Measurements from ENCODE around the gene HDAC4.

HDAC4 gene

DNA sequence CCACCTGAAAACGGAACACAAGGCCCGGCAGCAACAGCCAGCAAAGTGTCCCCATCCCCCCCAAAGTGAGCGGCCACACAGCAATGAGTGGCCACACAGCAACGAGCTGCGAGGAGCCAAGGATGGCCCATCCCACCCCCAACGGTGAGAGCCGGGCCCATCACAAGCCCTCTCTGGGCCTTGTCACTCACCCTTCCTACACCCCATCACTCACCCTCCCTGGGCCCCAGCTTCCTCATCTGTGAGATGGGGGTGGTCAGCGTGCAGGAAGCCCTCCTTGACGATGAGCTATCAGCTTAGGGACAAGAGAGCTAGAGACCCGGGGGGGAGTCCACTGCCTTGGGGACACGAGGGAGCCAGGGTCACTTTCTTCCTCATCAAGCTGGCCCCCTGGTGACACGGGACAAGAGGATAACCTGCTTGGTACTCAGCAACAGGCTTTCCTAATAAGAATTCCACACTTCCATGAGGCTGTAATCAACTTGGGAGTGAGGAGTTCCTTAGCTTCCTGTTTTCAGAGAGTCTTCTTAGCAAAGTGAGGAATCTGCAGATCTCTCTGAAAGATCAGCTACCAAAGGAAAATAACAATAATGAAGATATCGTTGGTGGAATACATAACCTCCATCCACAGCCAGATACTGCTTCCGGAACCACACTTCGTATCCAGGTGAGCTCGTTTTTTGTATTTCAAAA is 92.8 kb downstream of the HDAC4 start:
- no peak for DNase-seq (ENCODE audit: low read depth)

DNA sequence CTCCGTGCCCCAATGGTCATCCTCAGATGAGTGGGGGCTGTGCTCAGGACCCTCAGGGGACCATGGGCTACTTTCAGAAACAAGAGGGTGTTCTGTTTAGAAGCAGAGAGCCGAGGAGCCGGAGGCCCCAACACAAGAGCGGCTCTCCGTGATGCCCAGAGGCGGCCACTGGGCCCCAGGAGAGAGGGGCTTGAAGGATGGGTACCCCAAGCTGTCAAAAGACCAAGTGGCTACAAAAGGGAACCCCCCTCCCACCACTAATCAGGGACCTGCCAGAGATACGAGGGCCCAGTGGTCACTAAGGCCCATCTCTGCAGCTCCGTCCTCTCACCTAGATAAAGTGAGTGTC is 93.6 kb downstream of the HDAC4 start:
- DNase-seq (ENCODE audit: low read depth) = no peak

DNA sequence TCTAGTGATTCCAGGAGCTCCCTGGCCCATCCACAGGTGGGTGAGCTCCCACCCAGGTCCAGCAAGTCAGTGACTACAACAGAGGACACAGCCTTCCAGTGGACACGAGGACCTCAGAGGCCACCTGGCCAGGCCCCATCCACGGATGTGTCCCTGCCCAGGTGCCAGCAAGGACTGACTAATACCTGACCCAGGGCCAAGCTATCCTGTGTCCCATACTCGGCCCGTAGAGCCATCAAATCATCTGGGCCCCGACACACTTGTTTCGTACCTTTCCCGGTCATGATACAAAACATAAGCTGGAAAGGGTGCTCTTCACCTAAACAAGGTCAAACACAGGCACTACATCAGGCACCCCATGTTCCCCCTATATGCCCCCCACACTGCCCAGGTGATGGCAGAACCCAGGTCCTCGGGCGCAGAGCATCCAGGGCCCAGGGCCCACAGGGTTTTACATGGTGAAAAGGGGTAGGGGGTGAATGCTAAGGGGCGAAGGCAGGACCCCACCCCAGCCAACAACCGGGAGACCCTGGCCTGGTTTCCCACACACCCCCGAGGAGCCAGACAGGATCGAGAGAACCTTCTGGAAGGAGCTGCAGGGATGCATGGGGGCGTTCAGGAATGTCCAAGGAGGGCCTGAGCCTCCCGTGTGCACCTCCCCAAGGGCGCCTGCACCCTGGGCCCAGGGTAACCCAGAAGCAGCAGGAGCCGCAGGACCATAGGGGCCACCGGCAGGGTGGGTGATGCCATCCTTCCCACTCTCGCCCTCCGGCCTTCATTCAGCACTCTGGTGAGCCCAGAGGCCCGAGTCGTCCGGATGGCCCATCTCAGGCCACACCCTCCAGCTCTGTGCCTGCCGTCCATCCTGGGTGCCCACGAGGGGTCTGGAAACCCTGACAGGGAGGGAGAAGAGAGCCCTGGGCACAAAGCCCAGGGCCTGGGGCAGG is 94.3 kb downstream of the HDAC4 start:
- no peak for DNase-seq (ENCODE audit: low read depth)

DNA sequence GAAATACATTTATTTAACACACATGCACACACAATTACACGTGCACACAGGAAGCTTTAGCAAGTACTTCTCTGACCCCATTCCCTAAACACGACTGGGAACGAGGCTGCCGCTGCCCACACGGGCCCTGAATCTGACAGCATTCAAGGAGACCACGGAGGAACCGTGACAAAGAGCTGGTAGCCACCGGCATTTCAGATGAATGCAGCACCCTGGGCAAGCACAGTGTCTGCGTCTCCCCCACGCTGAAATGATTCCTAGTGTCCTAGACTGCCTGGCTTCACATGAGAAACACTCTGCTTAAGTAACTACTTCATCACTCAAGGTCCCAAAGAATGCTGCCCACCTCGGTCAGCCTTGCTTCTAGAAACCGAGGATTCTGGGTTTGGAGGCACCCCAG is 95.0 kb downstream of the HDAC4 start:
- DNase-seq (ENCODE audit: low read depth) = no peak

DNA sequence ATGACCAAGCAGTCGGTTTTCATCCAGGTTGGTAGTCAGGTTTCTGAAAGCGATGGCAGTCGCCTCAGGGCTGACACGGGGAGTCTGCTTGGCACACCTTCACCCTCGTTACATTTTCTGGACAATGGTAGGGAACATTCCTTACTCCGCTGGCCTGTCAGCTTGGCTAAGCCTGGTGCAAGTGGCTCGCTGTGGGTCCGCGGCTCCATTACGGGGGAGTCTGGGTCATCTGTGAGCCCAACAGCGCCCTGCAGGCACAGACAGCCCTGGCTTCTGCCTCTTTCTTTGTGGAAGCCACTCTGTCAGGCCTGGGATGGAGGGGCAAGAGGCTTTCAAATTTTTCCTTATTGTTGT is 95.6 kb downstream of the HDAC4 start:
- DNase-seq (ENCODE audit: low read depth) = no peak

DNA sequence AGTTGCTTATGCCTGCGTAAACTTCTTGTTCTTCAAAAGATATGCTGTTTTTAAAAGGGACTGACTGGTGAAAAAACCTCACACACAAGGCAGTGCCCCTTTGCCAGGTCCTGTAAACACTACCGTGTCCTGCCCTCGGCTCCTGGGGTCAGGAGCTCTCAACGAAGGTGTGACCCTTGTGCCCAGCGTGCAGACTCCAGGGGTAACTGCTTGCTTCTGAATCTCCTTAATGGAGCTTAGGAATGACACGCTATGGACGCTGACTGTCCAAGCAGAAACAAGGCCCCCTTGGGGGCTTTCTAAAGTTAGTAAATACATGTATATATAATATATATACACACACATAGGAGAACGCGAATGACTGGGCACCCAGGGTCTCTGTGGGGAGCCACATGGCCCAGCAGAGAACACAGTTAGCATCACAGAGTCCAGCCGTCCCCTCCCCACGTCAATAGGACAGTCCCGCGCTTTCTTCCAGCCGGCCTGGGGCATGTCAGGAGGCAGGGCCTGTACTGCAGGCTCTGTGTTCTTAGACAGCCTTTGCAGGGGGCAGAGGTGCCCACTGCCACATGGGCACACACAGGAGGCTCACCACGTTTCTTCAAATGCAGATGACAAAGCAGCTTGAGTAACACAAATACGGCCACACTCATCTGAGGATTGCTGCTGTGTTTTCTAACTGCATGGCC is 96.1 kb downstream of the HDAC4 start:
- no peak for DNase-seq (ENCODE audit: low read depth)

DNA sequence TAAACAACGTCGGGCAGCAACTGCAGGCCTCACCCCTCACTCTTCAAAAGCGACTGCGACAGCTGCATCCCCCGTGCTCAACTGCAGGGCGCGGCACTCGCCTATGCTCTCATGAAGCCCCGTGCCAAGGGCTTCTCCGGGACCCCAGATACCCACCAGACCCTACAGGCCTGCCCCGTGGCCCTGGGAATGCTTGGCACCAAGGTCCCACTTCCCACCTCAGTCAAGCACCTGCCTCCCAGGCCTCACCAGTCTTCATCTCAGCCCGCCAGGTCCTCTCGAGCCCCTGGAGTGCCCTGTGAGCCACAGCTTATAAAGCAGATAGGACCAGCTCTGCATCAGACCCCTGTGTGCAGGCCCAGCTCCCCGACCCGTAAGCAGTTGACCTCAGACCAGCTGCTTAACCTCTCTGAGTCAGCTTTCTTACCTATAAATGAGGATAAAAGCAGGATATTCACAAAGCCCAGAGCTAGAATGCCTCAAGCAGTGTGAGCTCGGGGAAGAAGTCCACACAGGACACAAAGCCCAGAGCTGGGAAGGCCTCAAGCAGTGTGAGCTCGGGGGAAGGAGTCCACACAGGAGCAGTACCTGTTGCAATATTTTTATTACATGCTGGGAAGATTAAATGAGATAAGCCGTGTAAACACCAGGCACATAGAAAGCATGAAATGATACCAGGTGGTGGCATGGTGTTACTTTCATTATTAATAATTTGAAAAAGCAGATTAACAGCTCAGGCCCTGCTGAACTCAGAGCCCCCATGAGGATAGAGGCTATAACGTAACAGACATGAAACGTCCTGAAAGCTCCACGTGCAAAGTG is 96.9 kb downstream of the HDAC4 start:
- DNase-seq (ENCODE audit: low read depth) = no peak

DNA sequence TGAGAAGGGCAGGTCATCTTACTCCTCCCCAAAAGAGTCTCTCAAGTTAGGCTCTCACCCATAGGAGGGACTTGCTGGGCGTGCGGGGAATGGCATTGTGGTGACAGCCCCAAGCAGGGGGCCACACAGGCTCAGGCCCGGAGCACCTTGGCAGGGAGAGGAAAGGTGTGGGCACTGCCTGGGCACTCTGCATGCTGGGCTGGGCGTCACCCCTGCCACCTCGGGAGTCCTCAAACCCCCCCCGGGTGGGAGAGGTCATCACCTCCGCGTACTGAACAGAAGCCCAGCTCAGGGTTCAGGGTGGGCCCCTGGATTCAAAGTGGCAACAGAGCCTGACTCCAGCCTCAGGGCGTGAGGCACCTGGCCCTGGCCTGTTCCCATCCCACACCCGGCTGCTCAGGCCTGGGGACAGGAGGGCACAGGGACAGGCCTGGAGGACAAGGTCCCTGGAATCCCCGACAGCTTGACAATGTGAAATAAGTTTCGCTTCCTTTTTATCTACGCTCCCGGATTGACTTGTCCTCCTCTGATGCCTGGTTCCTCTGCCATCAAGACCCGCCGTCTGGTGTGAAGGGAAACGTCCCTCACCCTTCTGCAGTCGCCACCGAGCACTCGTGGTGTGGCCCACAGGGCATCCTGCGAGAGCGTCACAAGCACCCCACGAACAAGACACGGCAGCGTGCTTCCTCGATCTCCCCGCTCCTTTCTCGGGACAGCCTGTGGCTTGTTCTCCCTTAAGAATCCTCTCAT is 97.8 kb downstream of the HDAC4 start:
- no peak for DNase-seq (ENCODE audit: low read depth)

DNA sequence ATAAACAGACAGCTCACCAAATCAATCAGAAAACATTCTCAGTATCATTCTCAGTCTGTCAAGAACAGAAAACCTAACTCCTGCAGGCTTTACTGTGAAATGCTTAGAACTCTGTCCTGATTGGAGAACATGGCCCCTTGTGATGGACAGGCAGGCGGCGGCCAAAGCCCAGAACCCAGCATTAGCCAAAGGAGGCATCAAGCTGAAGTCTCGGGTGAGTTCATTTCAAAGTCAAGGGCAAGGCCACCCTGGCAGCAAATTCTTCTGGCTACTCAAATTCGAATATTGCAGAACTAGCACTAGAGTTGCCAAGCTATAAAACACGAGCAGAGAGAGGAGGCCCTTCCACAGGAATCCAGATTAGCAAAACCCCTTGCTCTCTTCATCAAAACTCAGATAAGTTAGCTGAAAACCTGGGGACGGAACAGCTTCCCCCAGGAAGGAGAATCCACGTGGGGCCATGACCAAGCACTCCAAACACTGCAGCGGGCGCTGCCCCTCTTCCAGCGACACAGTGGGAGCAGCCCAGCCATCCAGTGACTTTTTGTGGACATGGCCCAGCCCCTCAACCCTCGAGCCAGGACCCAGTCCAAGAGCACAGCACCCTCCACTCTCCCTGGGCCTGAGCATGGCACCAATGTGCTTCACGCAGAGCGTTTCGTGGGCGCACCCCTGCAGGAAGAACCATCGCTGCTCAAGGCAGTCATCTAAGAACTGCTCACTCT is 98.6 kb downstream of the HDAC4 start:
- no peak for DNase-seq (ENCODE audit: low read depth)

DNA sequence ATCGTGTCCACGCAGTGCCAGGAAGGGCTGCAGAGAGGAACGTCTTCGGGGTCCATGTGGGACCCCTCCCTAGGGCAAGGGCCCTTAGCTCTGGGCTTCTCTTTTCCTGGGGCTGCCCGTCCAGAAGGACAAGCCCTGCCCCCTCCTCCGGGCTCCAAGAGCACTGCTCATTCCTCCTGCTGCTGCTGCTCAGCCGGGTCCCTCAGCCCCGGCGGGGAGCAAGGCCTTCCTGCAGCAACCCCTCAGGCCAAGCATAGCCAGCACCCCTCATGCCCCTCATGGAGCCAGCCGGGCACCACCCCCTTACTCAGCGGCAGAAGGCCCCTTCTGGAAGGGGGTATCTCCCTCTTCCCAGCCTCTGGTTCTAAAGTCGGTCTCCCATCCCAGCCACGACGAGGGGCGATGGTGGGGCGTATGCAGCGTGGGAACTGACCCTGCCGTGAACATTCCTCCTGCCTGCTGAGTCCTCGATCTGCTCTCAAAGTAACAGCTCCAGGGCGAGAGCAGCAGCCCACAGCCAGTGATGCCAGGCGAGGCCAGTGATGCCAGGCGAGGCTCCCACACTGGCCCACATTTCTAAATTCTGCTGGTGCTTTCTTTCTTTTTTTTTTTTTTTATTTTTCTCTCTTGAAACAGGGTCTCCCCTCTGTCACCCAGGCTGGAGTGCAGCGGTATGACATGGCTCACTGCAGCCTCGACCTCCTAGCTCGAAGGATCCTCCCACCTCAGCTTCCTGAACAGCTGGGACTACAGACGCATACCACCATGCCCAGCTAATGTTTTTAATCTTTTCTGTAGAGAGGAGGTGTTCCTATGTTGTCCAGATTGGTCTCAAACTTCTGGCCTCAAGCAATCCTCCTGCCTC is 99.7 kb downstream of the HDAC4 start:
- DNase-seq (ENCODE audit: low read depth) = no peak

DNA sequence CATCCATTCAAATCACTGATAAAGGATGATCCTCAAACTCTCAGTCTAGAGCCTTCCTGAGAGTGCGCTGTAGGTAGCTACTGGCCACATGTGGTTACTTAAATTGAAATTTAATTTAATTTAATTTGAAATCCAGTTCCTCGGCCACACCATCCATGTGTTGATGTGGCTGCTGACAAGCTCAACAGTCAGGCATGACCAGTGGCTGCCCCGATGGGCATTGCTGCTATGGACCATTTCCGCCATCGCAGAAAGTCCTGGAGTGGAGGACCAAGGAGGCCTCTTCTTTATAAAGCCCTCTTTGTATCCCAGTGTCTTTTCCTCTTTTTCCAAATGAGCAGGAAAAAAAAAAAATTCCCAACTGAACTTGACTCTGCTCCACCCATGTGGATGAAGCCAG is 100.6 kb downstream of the HDAC4 start:
- DNase-seq (ENCODE audit: low read depth) = no peak

DNA sequence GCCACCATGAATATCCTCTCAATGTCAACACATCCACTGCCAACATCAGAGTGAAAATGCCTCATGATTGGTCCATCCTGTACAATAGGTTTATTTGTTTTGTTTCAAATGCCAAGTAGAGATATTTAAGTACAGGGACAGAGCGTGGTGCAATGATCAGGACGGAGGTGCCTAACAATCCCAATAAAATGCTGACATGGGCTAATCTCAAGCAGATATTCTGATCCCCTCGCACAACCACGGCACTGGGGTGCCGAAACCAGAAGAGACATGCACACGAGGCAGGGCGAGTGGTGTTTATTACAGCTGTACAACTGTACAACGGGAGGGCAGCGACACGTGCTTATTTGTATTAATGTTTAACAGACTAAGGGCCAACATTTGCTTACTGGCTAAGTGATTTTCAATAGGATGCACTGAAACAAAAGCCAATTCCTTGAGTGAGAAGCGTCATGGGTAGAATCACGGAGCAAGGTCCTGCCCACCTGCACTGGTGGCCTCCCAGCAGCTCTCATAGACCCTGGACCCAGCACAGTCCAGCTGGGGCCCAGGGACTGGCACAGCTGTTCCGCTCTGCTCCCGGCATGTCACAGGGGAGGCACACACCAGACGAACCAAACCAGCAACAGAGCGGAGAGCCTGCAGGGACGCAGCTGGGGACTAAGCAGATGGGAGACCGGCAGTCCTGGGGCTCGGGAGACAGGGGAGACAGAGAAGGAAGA is 101.4 kb downstream of the HDAC4 start:
- no peak for DNase-seq (ENCODE audit: low read depth)

DNA sequence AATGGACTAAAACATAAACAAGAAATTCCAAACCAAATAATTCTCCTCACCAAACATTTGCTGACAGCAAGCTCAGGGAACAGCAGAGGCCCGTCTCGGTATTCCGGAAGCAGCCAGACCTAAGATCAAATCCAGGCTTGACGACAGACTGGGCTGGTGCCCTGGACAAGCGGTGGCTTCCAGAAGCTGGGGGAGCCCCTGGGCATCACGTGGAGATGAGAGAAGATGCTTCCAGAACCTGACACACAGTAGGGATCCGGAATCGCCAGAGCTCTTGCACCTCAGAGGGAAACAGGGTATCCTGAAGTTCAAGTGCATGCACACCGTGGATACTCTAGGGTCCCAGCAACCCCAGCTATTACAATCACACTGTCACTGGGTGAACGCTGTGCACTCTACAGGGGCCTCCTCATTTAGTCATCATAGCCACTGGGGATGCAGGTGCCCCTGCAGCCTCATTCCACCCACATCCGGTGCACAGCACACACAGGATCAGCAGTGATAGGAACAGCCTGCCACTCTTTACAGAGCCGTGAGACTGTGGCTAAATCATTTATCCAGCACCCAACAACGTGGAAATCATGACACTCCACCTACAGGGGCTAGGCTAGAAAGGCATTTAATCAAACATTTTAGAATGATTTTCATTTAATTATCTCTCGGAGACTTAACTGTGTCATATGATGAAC is 102.6 kb downstream of the HDAC4 start:
- DNase-seq (ENCODE audit: low read depth) = no peak

DNA sequence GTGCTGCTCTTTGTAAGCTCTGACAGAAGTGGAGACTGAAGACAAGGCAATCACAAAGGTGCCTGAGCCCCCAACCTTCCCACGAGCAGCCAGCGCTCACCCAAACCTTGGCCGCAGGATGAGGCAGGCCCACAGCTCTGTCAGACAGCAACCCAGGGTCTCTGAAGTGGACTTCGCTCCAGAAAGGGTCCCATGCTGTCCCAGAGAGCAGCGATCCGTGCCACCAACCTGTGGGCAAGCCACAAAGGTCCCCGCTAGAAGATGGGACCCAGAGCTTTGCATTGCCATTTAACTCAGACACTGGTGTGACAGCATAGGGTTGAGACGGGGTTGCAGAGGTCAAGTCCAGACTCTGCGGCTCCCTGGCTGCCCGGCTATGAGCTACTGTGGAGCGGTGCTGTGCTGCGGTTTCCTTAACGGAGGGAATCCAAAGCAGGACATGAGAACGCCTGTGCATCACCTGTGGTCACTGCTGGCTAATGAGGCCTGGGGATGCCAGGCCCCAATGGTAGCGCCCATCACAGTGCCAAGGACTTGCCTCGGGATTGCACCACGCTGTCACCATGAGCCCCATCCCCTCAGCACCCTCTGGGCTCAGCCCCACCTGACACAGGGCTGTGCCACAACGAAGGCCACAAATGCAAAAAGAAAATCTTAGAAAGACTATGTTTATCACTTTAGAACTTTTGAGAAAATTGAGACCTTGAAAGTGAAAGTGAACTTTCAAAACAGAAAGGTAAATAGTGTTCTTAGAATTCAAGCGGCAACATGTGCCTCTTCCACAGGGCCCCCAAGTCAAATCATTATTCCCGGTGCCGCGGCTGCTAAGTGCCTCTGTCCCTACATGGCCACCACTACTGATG is 103.4 kb downstream of the HDAC4 start:
- no peak for DNase-seq (ENCODE audit: low read depth)

DNA sequence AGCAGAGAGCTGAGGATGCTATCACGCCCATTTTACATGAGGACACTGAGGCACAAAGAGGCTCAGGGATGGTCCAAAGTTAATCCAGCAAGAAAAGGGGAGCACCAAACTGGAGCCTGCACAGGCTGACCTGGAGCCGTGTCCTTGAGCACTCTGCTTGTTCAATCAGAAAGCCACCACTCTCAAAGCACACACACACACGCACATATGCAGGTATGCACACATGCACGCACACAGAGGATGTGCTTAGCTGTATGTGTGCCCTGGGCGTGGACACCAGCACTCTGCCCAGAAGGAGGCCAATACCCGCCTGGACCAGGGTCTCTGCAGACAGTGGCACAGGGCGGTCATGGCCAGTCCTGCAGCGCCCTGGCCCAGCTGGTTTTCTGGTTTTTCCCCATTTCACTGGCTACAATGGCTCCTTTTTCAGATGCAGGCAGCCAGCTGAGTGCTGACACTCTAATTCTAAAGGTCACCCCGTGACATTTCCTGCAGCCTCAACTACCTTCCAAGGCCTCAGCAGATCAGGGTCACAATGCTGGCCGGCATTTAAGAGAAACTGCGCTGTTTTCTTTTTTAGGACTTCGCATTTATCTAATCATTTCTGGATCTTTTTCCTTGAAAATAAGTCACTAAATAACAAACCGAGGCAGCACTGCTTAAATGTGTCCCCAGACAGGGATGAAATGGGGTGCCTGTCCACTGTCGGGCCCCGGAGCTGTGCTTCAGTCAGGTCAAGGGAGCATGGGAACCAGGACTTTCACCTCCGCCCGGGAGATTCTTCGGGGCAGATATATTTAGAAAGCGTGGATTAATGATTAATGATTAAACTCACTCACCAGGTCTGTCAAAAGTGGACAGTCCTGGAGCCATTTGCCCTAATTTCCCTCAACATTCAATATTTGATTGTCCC is 104.5 kb downstream of the HDAC4 start:
- no peak for DNase-seq (ENCODE audit: low read depth)

DNA sequence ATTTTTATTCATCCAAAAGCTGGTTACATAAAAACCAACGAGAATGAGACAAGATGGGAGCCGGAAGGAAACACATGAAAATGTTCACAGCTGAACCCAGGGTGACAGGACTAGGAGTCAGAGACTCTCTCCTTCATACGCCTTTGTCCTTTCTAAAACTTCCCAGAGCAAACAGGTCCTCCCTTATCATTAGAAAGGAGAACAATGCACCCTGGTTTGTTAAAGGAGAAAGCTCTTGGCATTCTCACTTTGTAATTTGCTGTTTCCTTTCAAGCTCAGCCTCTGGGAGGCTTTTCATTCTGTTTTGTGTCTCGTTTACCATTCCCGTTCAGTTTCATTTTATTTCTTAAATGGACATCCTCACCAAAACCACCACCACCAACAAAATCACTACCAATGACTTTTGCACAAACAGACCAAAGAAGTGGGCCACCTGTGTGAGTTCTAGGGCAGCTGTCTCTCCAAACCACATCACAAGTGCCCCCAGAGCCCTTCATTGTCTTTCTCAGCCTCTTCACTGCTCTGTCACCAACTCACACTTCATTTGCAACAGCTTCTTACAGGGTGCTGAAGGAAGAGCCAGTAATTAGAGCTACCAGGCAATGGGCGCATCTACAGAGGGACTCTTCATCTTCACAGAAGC is 105.3 kb downstream of the HDAC4 start:
- no peak for DNase-seq (ENCODE audit: low read depth)
